A549 treated with DMSO at 1 μM for 4 hours (cell line): ENCODE results near the gene CSNK2A2. TPM values are rescaled to one million over a fixed set of nuclear protein-coding genes. Genes with fewer than 3 reads are reported as not detected.

Experiments used
- total RNA-seq: library from RNA; stranded (reverse); fragments of 200-300 nt; extraction: Qiagen RNA extraction; gene quantifications from 5 replicates; pipeline ENCODE4 v1.2.3, GENCODE V29; 2022; ENCODE audit warnings: low read depth

CSNK2A2 gene
- 56.8 to 67.3 TPM (median 64.4 TPM) in 5 replicates for total RNA-seq

GRCh38 chr16:58198022-58198683 lies at the start of gene CSNK2A2:
Gene CSNK2A2, minus strand, starts transcription at chr16:58198106. Its CDS starts 370 bp downstream, at chr16:58197736.

GRCh38 chr16:58129097-58129936 lies 68.6 kb downstream of the CSNK2A2 start, which contains the start of gene CFAP20:
Gene CFAP20, minus strand, starts transcription at chr16:58129381. Its CDS starts 266 bp downstream, at chr16:58129115.

Other genes with a start within 250 kb of the CSNK2A2 start
- gene CNGB1, start 227.0 kb downstream of the CSNK2A2 start, total RNA-seq: 0.08 to 0.39 TPM (median 0.09 TPM) in 5 replicates
- 12.7 to 18.1 TPM (median 17.5 TPM) in 5 replicates for gene ZNF319, start 197.4 kb downstream of the CSNK2A2 start, total RNA-seq
- gene USB1, start 196.7 kb downstream of the CSNK2A2 start, total RNA-seq: 96.0 to 105 TPM (median 101 TPM) in 5 replicates
- 14.7 to 20.7 TPM (median 18.8 TPM) in 5 replicates for gene MMP15, start 172.4 kb downstream of the CSNK2A2 start, total RNA-seq
- gene CFAP20, start 68.7 kb downstream of the CSNK2A2 start, total RNA-seq: 53.2 to 58.9 TPM (median 55.5 TPM) in 5 replicates
- not detected in 5 replicates for gene PRSS54, start 96.9 kb upstream of the CSNK2A2 start, total RNA-seq
- gene GINS3, start 194.4 kb upstream of the CSNK2A2 start, total RNA-seq: 22.5 to 24.6 TPM (median 24.2 TPM) in 5 replicates